HepG2 (cell line): Measurements from ENCODE around the gene SLC16A3. TPM values are rescaled to one million over a fixed set of nuclear protein-coding genes. Genes with fewer than 3 reads are reported as not detected.
A peak's percentile ranks its signal among the peaks of the same experiment; 100 is the strongest.

Source experiments
- ADNP ChIP-seq: sonication (generic); formaldehyde crosslinking; IDR thresholded peaks from 2 replicates; pipeline ENCODE4 v1.4.0; 2020; ENCODE audit warnings: missing genetic modification reagents
- CTCF ChIP-seq: sonication (generic); formaldehyde crosslinking; IDR thresholded peaks from 2 replicates; pipeline ENCODE4 v1.5.0; 2020; ENCODE audit warnings: mild to moderate bottlenecking, missing genetic modification reagents, moderate library complexity
- DNMT1 ChIP-seq: sonication (generic); formaldehyde crosslinking; IDR thresholded peaks from 2 replicates; pipeline ENCODE4 v1.5.1; 2020; ENCODE audit warnings: mild to moderate bottlenecking, missing genetic modification reagents
- DNMT3B ChIP-seq: conservative IDR thresholded peaks from 2 replicates; pipeline ENCODE4 v1.6.1; 2016; ENCODE audit warnings: missing biosample characterization, control low read depth
- GABPA ChIP-seq, 2 experiments: IDR thresholded peaks; 2 replicates each; pipeline ENCODE4 v1.6.1; 2011 to 2016; ENCODE audit warnings: low read depth in 2 of 2, low read length in 1 of 2, missing biosample characterization in 1 of 2, missing genetic modification characterization in 1 of 2
- ISL2 ChIP-seq: sonication (generic); formaldehyde crosslinking; IDR thresholded peaks from 2 replicates; pipeline ENCODE4 v1.5.0; 2020; ENCODE audit warnings: missing genetic modification reagents
- KDM5A ChIP-seq: fragments of 200-600 bp; sonication (generic); IDR thresholded peaks from 2 replicates; pipeline ENCODE4 v1.7.0; 2018; ENCODE audit warnings: antibody characterized with exemption, mild to moderate bottlenecking, low read length, borderline replicate concordance
- KLF12 ChIP-seq: sonication (generic); formaldehyde crosslinking; IDR thresholded peaks from 2 replicates; pipeline ENCODE4 v1.4.0; 2020; ENCODE audit warnings: missing genetic modification reagents, borderline replicate concordance
- PHF21A ChIP-seq: sonication (generic); formaldehyde crosslinking; IDR thresholded peaks from 2 replicates; pipeline ENCODE4 v1.5.0; 2020; ENCODE audit warnings: mild to moderate bottlenecking, missing genetic modification reagents
- RFX3 ChIP-seq: IDR thresholded peaks from 2 replicates; pipeline ENCODE4 v1.6.1; 2016; ENCODE audit warnings: missing biosample characterization, missing genetic modification reagents
- TSC22D2 ChIP-seq: sonication (generic); formaldehyde crosslinking; IDR thresholded peaks from 2 replicates; pipeline ENCODE4 v1.5.1; 2020; ENCODE audit warnings: missing genetic modification reagents, mild to moderate bottlenecking, borderline replicate concordance
- U2AF1 ChIP-seq: fragments of 200-400 bp; formaldehyde crosslinking; optimal IDR thresholded peaks from 2 replicates; pipeline ENCODE3; 2017; ENCODE audit warnings: mild to moderate bottlenecking, low read depth, low read length
- UBTF ChIP-seq: sonication (generic); formaldehyde crosslinking; IDR thresholded peaks from 2 replicates; pipeline ENCODE4 v1.4.0; 2020; ENCODE audit warnings: mild to moderate bottlenecking, missing genetic modification reagents
- ZBTB37 ChIP-seq: sonication (generic); formaldehyde crosslinking; IDR thresholded peaks from 2 replicates; pipeline ENCODE4 v1.4.0; 2020; ENCODE audit warnings: mild to moderate bottlenecking, missing genetic modification reagents
- ZIK1 ChIP-seq: sonication (generic); formaldehyde crosslinking; IDR thresholded peaks from 2 replicates; pipeline ENCODE4 v1.5.0; 2020; ENCODE audit warnings: mild to moderate bottlenecking, low read depth, missing genetic modification reagents, borderline replicate concordance
- ZNF17 ChIP-seq: sonication (generic); formaldehyde crosslinking; IDR thresholded peaks from 2 replicates; pipeline ENCODE4 v1.5.0; 2020; ENCODE audit warnings: mild to moderate bottlenecking, missing genetic modification reagents
- ZNF24 ChIP-seq: fragments of 450-650 bp; IDR thresholded peaks from 2 replicates; pipeline ENCODE4 v1.6.1; 2017; ENCODE audit warnings: antibody characterized with exemption, mild to moderate bottlenecking
- ZNF264 ChIP-seq: sonication (generic); formaldehyde crosslinking; IDR thresholded peaks from 2 replicates; pipeline ENCODE4 v1.4.0; 2020; ENCODE audit warnings: missing genetic modification reagents
- ZNF501 ChIP-seq: sonication (generic); formaldehyde crosslinking; IDR thresholded peaks from 2 replicates; pipeline ENCODE4 v1.5.1; 2020; ENCODE audit warnings: mild to moderate bottlenecking, moderate library complexity, missing genetic modification reagents
- ZNF569 ChIP-seq: sonication (generic); formaldehyde crosslinking; IDR thresholded peaks from 2 replicates; pipeline ENCODE4 v1.5.0; 2020; ENCODE audit warnings: mild to moderate bottlenecking, missing genetic modification reagents, moderate library complexity, borderline replicate concordance
- ZNF766 ChIP-seq: sonication (generic); formaldehyde crosslinking; IDR thresholded peaks from 2 replicates; pipeline ENCODE4 v1.5.0; 2020; ENCODE audit warnings: missing genetic modification reagents, borderline replicate concordance
- polyA plus RNA-seq, 8 experiments: library from polyadenylated mRNA; depleted of rRNA in 3 of 8; stranded (reverse) in 7 of 8; unstranded in 1 of 8; fragments of >200 nt; fragmentation: Illumina TruSeq in 4 of 8; extraction: Trizol in 4 of 8; gene quantifications; 2 replicates each; pipeline versions ENCODE4 v1.2.1 to v1.2.3, GENCODE V29; 2011 to 2016; ENCODE audit warnings: low read depth in 4 of 8, missing spikeins in 1 of 8, mixed read lengths in 1 of 8; ENCODE audit not compliant: insufficient read depth in 1 of 8
- total RNA-seq, 5 experiments: library from RNA; depleted of rRNA; stranded (reverse); fragments of >200 nt; fragmentation: Illumina TruSeq; extraction: Trizol; gene quantifications; 2 replicates each; pipeline ENCODE4 v1.2.3, GENCODE V29; 2016; ENCODE audit warnings: low read depth in 1 of 5

The SLC16A3 gene
- total and polyA plus RNA-seq, 2 of the 13 experiments (the other 11 are each of a cell fraction or from before 2014, with no cell fraction given) = 242 to 349 TPM

GRCh38 chr17:82267575-82268379, 38.9 kb downstream of the SLC16A3 start (continued):
- no peak for TF ChIP-seq ZBTB37 (CRISPR knock-in tag)
- TF ChIP-seq KLF12 (CRISPR knock-in tag) = 0 out of 2 replicates have a peak, but pooled peaks have one; percentile 71
- no peak for TF ChIP-seq ZNF17 (CRISPR knock-in tag)
- TF ChIP-seq ZNF24 = no peak
- no peak; the same call in 1 of the 2 replicates for TF ChIP-seq KDM5A
- TF ChIP-seq ZNF501 = peak; percentile 82
- TF ChIP-seq ZIK1 (CRISPR knock-in tag) = peak; percentile 36; the same call in 1 of the 2 replicates
- TF ChIP-seq ZNF766 (CRISPR knock-in tag) = peak; percentile 78
- 0 out of 2 replicates have a peak, but pooled peaks have one; percentile 44 for TF ChIP-seq RFX3
- TF ChIP-seq ADNP (CRISPR knock-in tag) = no peak
- no peak; the same call in 1 of the 2 replicates for TF ChIP-seq TSC22D2 (CRISPR knock-in tag)
- TF ChIP-seq PHF21A (CRISPR knock-in tag) = peak; percentile 99
- TF ChIP-seq ZNF569 (CRISPR knock-in tag) = no peak
- 0 out of 2 replicates have a peak, but pooled peaks have one; percentile 21 for TF ChIP-seq DNMT1 (CRISPR knock-in tag)
- no peak for TF ChIP-seq U2AF1
- no peak; the same call in 1 of the 2 replicates for TF ChIP-seq DNMT3B (CRISPR knock-in tag)
- TF ChIP-seq GABPA (IDR thresholded peaks at IDR 0.05; ENCODE audit: low read depth, low read length) = no peak
- peak; percentile 54; the same call in 1 of the 2 replicates for TF ChIP-seq GABPA (CRISPR knock-in tag; IDR thresholded peaks at IDR 0.05; ENCODE audit: low read depth)
- TF ChIP-seq ZNF264 (CRISPR knock-in tag) = peak; percentile 100
- TF ChIP-seq UBTF (CRISPR knock-in tag) = peak; percentile 73
- TF ChIP-seq ISL2 (CRISPR knock-in tag) = peak; percentile 80
- peak; percentile 46 for TF ChIP-seq CTCF (CRISPR knock-in tag)
